ENCODE measurements around the gene SCLY. TPM values are rescaled to one million over a fixed set of nuclear protein-coding genes. Genes with fewer than 3 reads are reported as not detected.

The SCLY gene
- 11.1 and 16.7 TPM in 2 replicates for total RNA-seq

GRCh38 chr2:238060542-238061314, at the start of gene SCLY:
Gene SCLY, plus strand, starts transcription at chr2:238061001. Its CDS starts 54 bp downstream, at chr2:238061055.

GRCh38 chr2:238100049-238100820, 39.4 kb downstream of the SCLY start, which contains the start of gene ESPNL:
Gene ESPNL, plus strand, starts transcription at chr2:238100340. Its CDS starts 80 bp downstream, at chr2:238100420.

GRCh38 chr2:238138331-238139195, 77.8 kb downstream of the SCLY start, which contains the start of gene KLHL30:
Gene KLHL30, plus strand, starts transcription at chr2:238138668. Its CDS starts 2,087 bp downstream, at chr2:238140755.

Small RNA genes lying within 50 kb of the gene (small RNA-seq; reads per million reads assigned to genes)
- not detected for gene RNU6-1333P

Other genes starting within 250 kb of the SCLY start
- not detected in 2 replicates for gene RAMP1, start 201.4 kb upstream of the SCLY start, total RNA-seq
- 44.1 and 53.7 TPM in 2 replicates for gene UBE2F, start 94.0 kb upstream of the SCLY start, total RNA-seq
- under 0.01 TPM in 1 of 2 replicates, not detected in the other for gene ESPNL, start 39.3 kb downstream of the SCLY start, total RNA-seq
- gene KLHL30, start 77.7 kb downstream of the SCLY start, total RNA-seq = not detected in 2 replicates
- gene ERFE, start 98.0 kb downstream of the SCLY start, total RNA-seq = 0.33 and 0.48 TPM in 2 replicates
- gene ILKAP, start 142.7 kb downstream of the SCLY start, total RNA-seq = 17.3 and 21.7 TPM in 2 replicates
- 2.7 and 4.2 TPM in 2 replicates for gene HES6, start 179.0 kb downstream of the SCLY start, total RNA-seq
- gene PER2, start 227.6 kb downstream of the SCLY start, total RNA-seq = 3.5 and 6.2 TPM in 2 replicates

Measured in vein endothelial cell (primary cell).